Hypothalamus (tissue), 51 donors: Measurements from ENCODE around the gene GPR137.

Source experiments
- DNase-seq, 51 donors: peaks; one replicate each; lab custom pipeline; 2025; lab: John Stamatoyannopoulos, UW

The GPR137 gene

GRCh38 chr11:64337538-64338249 is 52.0 kb downstream of the GPR137 start:
- DNase-seq: no peak

- DNase-seq: no peak
Measured at GRCh38 chr11:64338716-64339115, 53.1 kb downstream of the GPR137 start.
